SK-MEL-5 (cell line): ENCODE data around the gene KRT6B. TPM values are rescaled to one million over a fixed set of nuclear protein-coding genes. Genes with fewer than 3 reads are reported as not detected.

Experiments used
- DNase-seq: peaks from one replicate; pipeline ENCODE4 v3.0.0-alpha.2; 2016; ENCODE audit warnings: low read depth, low spot score
- in situ Hi-C: cut with HindIII; loops from 2 replicates; pipeline ENCODE4 v1.10.0; 2016; ENCODE audit warnings: low sequenced_read_pairs, high pct_unique_total_duplicates, low pct_unique_long_range_greater_than_20kb
- total RNA-seq: library from RNA; depleted of rRNA; stranded (reverse); fragments of >200 nt; shearing (Covaris generic); gene quantifications from 2 replicates; pipeline ENCODE4 v1.2.3, GENCODE V29; 2014; rRNA removed

KRT6B gene
- total RNA-seq, 1 experiment from 2014 or later = not detected

DNA sequence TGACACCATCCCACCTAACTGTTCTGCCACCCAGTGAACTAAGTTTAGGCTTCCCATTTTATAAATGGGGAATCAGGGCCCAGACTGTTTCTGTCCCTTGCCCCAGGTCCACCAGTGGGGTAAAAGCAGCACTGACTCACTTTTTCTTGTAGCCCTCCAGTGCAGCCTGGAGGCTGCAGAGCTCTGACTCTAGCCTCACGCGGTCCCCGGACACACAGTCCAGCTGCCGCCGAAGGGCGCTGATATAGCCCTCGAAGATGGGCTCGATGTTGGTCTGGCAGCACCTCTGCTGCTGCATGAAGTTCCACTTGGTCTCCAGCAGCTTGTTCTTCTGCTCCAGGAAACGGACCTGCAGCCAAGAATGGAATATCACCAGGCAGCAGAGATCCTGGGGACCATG, 48.4 kb downstream of the KRT6B start:
- DNase-seq = no peak
- in situ Hi-C loops = no loop called here

- in situ Hi-C loops = no loop called here
- no peak for DNase-seq
Observed at GRCh38 chr12:52402873-52403540, 48.9 kb downstream of the KRT6B start.

- in situ Hi-C loops = no loop called here
- DNase-seq = no peak
Observed at GRCh38 chr12:52402377-52402776, 49.6 kb downstream of the KRT6B start.

DNA sequence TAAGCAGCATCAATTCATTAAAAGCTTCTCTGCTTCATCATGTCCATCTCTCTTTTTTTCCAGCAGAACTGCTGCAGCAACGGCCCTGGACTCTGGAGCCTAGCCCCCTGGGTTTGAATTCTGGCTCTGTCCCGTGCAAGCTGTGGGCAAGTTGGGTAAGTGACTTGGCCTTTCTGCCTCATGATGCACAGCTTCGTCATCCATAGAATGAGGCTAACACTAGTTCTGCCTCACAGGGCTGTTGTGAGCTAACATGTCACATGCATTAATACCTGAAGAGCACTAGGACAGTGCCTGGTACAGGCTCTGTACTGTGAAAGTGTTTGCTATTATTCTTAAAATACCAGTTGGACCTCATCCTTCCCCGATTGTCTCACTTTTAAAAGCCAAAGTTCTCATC, 50.0 kb downstream of the KRT6B start:
- in situ Hi-C loops = no loop called here
- DNase-seq = no peak

GRCh38 chr12:52401526-52401925, 50.4 kb downstream of the KRT6B start:
- in situ Hi-C loops = no loop called here
- DNase-seq = no peak

GRCh38 chr12:52400906-52401305, 51.0 kb downstream of the KRT6B start:
- no peak for DNase-seq
- in situ Hi-C loops = no loop called here

GRCh38 chr12:52399756-52400155, 52.2 kb downstream of the KRT6B start:
- DNase-seq = no peak
- in situ Hi-C loops = no loop called here

- in situ Hi-C loops = no loop called here
- peak; percentile 9 for DNase-seq
Observed at GRCh38 chr12:52398176-52398575, 53.8 kb downstream of the KRT6B start.

GRCh38 chr12:52396656-52397055, 55.3 kb downstream of the KRT6B start:
- DNase-seq = no peak
- in situ Hi-C loops = no loop called here

Other genes starting within 250 kb of the KRT6B start
- not detected in 2 replicates for gene KRT7, start 218.9 kb downstream of the KRT6B start, total RNA-seq
- not detected in 2 replicates for gene KRT86, start 177.5 kb downstream of the KRT6B start, total RNA-seq
- gene KRT81, start 160.6 kb downstream of the KRT6B start, total RNA-seq = 0.16 TPM in 1 of 2 replicates, not detected in the other
- not detected in 2 replicates for gene KRT83, start 130.7 kb downstream of the KRT6B start, total RNA-seq
- not detected in 2 replicates for gene KRT85, start 84.7 kb downstream of the KRT6B start, total RNA-seq
- gene KRT84, start 66.5 kb downstream of the KRT6B start, total RNA-seq = not detected in 2 replicates
- not detected in 2 replicates for gene KRT82, start 45.8 kb downstream of the KRT6B start, total RNA-seq
- gene KRT75, start 17.8 kb downstream of the KRT6B start, total RNA-seq = not detected in 2 replicates
- not detected in 2 replicates for gene KRT6C, start 21.7 kb upstream of the KRT6B start, total RNA-seq
- not detected in 2 replicates for gene KRT6A, start 41.1 kb upstream of the KRT6B start, total RNA-seq
- gene KRT5, start 68.2 kb upstream of the KRT6B start, total RNA-seq = not detected in 2 replicates
- gene KRT71, start 101.0 kb upstream of the KRT6B start, total RNA-seq = not detected in 2 replicates
- not detected in 2 replicates for gene KRT74, start 121.7 kb upstream of the KRT6B start, total RNA-seq
- gene KRT72, start 149.3 kb upstream of the KRT6B start, total RNA-seq = not detected in 2 replicates
- not detected in 2 replicates for gene KRT73, start 166.4 kb upstream of the KRT6B start, total RNA-seq
- not detected in 2 replicates for gene KRT2, start 200.1 kb upstream of the KRT6B start, total RNA-seq
- not detected in 2 replicates for gene KRT1, start 228.3 kb upstream of the KRT6B start, total RNA-seq